Measurements from ENCODE around the gene FKBP2. TPM values are rescaled to one million over a fixed set of nuclear protein-coding genes. Genes with fewer than 3 reads are reported as not detected.

FKBP2 gene
- total RNA-seq (2022; extraction: Qiagen RNA extraction) = 121 to 143 TPM (median 138 TPM) in 5 replicates

DNA sequence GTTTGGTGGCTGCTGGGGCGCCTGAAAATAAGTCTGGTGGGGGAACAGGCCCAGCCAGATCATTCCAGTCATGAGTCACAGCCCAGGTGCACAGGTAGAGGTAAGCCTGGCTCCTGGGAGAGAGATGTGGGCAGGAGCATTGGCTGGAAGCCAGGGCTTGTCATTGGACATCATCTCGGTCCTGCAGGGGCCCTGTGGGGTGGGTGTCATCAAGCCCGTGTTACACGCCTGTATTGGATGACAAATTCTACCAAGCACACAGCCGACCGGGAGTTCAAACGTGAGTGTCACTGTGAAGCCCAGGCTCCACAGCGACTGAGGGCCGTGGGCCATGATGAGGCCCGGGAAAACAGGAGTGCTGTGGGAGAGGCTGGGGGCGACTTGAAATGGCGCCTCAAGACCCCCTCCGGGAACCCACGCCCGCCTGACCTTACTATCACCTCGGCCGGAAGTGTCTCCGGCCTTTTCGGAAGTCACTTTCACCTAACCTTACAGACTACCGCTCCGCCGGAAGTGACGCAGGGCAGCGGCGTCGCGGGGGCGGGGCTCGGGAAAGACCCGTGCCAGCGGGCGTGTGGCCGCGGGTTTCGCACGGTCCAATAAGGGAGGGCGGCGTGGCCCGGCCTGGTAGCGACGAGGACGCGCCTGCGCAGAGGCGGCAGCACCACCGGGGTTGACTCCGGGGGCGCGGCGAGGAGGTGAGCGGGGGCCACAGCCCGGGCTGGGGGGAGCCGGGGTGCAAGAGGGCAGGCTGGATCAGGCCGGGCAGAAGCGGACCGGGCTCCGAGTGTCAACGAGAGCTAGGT, at the start of gene FKBP2:
Gene FKBP2, plus strand, starts transcription at position 661 of the 806 bp plus-strand sequence. CDS start 1,293 bp downstream, outside the sequence.

DNA sequence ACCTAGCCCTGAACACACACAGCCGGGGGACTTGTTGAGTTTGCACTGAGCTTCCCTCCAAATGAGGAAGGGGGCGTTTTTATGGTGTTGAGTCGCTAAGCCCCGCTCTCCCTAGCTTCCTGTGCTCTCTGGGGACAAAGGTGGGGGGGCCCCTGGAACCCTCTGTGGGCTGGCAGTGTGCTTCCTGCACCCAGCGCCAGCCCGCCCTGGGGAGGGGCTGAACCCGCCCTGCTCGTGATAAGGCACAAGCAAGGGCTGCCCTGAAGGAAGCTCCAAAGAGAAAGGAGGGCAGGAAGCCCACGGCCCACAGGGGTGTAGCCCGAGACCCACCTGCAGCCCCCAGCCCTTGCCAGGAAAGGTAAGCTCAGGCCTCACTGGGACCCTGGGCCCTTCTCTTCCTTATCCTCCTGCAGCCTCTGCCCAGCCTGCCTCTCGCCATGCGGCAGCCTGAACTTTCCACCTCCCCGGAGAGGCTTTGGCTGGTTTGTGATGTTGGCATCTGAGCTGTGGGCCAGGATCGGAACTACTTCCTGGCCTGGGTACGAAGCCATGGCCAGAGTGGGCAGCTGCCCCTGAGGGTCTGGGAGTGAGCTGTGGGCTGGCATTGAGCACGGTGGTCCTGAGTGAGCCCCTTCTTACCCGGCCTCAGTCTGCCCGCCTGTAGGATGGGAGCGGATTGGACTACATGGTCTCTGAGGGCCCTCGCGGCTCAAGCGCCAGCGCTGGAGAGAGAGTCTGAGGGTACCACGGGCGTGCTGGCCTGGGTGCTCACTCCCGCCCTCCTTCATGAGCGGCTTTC, 34.2 kb upstream of the FKBP2 start, which contains the start of gene FERMT3:
Gene FERMT3, plus strand, starts transcription at position 265 of the 799 bp plus-strand sequence. CDS start 644 bp downstream, outside the sequence.

DNA sequence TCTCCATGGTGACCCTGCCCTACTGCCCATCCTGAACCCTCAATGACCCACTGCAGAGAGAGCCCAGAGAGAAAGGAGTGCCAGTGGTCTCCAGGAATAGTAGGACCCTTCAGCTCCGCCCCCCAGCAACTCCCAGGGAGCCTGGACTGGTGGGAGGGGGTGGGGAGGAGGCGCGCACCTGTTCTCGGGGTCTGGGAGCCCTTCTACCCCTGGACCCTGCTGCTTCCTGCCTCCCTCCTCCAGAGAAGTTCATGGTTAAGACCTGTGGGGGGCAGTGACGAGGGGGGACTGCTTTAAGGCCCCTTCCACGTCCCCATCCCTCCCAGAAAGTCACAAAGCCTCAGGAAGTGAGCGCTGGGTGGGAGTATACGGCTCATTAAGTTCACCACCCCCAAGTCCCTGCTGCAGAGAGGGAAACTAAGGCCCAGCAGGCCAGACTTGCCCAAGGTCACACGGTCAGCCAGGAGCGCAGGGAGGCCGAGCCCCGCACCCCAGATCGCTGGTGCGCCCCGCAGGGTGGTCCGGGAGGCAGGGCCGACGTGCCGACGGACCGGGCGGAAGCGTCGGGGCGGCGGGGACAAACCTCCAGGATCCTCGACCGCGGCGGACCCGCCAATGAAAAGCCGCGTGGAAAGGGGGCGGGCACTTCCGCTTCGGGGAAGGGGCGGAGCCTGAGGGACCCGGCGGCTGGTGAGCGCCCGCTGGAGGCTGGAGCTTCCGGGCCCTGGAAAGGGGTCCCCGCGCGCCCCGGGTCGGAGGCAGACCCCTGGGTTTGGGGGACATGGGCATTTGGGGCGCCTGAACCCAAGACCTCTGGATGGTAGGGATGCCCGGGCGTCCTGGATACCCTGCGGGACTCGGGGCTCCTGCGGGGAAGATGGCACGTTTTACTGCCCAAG, 15.0 kb upstream of the FKBP2 start, which contains the start of the genes NUDT22 and TRPT1:
Gene NUDT22, plus strand, starts transcription at position 667 of the 899 bp plus-strand sequence. CDS start 379 bp downstream, outside the sequence.
Gene TRPT1, minus strand, starts transcription at position 579 of the 899 bp plus-strand sequence. Its CDS starts 326 bp downstream, at position 253.

DNA sequence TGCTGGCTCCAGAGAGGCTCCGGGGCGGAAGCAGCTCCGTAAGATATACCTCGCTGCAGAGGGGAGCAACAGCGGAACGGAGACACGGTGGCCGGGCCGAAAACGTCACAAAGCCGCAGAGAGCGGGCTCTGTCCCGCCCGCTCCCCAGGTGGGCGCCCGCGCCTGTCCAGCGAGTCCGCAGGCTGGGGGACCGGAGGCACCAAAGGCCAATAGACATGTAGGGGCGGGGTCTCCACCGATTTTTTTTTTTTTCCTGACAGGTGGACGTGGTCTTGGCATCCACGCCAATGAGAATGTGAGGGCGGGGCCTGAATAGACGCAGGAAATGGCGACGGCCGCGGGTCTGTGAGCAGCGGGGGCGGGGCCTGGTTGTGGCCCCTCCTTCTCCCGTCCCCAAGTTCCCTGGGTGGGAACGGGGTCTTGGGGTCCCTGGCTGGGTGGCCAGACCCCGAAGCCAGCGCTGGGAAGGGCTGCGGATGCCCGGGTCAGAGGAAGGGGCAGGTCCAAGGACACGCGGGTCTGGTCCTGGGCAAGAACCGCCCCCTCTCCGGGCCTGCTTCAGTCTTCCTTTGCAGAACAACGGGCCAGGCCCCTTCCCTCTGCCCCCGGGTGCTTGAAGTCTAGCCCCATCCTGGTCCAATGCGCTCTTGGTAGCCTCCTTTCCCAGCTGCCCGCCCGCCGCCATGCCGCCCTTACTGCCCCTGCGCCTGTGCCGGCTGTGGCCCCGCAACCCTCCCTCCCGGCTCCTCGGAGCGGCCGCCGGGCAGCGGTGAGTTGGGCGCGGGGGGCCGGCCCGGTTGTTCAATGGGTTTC, 10.5 kb upstream of the FKBP2 start, which contains the start of gene DNAJC4:
Gene DNAJC4, plus strand, starts transcription at position 378 of the 814 bp plus-strand sequence. Its CDS starts 307 bp downstream, at position 685.

DNA sequence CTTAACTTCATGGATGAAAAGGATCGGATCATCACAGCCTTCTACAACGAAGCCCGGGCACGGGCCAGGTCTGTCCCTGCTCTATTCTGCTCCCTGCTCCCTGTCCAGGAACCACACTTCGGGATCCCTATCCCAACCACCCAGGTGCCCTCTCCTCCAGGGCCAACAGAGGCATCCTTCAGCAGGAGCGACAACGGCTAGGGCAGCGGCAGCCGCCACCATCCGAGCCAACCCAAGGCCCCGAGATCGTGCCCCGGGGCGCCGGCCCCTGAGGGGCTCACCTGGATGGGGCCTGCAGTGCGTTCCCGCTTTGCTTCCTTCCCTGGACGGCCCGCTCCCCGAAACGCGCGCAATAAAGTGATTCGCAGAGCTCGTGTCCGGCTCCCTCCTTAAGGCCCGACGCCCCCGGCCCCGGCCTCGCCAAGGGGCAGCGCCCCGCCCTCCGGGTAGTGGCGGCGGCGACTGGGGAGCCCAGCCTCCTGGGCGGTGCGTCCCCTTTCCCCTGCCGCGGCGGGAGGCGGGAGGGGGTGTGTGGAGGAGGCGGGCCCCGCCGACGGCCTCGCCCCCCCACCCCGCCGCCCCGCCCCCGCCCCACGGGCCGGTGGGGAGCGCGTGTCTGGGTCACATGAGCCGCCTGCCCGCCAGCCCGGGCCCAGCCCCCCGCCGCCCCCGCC, 6.8 kb upstream of the FKBP2 start, which contains the start of gene VEGFB:
Gene VEGFB, plus strand, starts transcription at position 672 of the 674 bp plus-strand sequence. CDS start 250 bp downstream, outside the sequence.

DNA sequence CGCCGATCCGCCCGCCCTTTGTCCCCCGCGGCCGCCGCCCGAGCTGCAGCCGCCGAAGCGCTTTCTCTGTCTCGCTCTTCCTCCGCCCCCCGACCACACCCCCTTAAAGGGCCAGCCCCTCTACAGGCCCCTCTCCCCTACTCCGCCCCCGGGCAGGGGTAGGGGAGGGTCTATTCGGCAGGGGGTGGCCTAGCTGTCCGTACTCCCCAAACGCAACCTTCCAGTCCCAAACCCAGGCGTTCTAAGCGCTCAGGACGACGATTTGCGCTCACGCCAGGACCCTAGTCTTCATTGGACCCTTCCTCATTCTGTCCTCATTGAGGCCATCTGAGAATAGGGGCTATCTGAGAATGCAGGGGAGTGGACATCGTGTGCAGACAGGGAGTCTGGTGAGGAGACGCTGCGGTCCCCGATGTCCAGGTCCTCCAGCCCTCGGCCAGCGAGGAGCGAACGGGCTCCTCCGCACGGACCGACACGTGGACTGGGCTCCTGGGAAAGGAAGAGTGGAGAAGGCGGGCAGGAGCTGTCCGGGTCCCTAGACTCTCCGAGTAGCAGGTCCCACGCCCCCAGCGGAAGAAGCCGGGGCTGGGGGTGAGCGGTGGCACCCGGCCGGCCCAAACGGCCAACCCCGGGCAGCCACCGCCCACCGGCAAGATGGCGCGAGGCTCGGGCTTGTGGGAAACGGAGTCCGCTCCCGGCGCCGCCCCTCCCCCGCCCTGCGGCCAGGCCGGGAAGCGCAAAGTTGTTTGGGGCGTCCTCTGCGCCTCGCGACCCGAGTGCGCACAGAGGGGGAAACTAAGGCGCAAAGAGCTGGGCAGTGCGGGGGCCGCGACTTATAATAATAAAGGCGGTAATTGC, 6.2 kb downstream of the FKBP2 start, which contains the start of gene PPP1R14B:
Gene PPP1R14B, minus strand, starts transcription at position 73 of the 858 bp plus-strand sequence. CDS start 270 bp downstream, outside the sequence.

DNA sequence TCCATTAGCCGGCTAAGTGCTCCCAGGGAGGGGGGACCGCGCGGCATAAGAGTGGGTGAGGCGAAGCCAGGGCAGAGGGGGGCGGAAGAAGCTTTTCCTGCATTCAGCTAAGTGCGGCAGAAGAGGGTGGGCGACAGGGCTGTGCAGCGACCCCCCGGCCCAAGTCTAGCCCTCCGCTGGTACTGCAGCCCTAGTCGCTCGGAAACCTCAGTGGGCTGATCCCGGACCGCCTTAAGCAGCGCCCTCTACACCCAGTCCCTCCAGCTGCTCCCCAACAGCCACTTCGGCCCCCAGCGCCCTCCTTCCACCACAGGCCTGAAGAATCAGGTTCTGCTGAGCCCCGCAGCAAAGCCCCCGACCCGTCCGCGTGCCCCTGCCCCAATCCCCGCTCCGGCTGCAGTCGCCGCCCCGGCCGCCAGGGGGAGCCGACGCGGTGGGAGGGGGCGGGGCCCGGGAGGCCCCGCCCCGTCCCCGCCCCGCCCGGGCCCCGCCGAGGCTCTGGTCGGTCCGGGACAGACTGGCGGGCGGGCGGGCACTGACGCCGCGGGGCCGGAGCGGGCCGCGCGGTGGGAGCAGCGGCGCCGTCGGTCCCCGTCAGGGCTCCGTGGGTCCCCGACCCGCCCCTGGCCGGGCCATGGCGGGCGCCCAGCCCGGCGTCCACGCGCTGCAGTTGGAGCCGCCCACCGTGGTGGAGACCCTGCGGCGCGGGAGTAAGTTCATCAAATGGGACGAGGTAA, 10.3 kb downstream of the FKBP2 start, which contains the start of gene PLCB3:
Gene PLCB3, plus strand, starts transcription at position 515 of the 737 bp plus-strand sequence. Its CDS starts 120 bp downstream, at position 635.

DNA sequence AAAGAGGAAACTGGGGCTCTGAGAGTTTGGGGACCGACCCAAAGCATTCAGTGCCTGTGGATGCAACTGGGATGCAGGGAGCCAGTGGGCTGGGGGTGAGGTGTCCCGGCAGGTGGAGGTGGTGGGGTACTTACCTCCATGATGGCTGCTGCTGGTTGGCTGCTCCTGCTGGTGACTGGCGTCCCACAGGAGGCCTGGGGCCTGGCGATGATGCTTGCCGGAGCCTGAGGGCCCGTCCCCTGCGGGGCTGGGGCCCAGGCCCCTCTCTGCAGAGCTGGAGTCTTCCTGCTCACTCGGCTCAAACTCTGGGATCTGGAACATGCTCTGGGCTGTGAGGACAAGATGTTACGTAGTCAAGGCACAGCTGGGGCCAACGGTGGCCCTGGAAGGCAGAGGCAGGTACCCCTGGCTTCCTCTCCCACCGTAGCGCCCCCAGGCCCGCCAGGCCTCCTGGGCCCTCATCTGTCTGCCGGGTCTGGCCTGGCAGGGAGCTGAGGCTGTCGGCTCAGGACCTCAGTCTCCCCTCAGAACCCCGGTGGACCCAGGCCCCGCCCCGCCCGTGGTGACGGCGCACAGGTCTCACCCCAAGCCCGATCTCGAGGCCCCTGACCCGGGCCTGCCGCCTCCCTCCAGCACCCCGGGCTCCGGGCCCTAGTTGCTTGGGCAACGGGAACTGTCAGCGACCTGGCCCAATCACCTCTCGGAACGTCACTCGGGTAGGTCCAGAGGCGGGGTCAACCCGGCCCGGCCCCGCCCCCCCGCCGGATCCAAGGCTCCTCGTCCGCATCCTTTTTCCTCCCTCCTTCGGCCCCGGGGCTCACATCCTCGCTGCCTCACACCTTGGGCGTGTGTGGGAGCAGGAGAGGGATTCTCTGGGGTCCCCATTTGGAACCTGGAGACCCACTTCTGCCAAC, 43.4 kb downstream of the FKBP2 start, which contains the start of gene BAD:
Gene BAD, minus strand, starts transcription at position 618 of the 914 bp plus-strand sequence. Its CDS starts 297 bp downstream, at position 321.

DNA sequence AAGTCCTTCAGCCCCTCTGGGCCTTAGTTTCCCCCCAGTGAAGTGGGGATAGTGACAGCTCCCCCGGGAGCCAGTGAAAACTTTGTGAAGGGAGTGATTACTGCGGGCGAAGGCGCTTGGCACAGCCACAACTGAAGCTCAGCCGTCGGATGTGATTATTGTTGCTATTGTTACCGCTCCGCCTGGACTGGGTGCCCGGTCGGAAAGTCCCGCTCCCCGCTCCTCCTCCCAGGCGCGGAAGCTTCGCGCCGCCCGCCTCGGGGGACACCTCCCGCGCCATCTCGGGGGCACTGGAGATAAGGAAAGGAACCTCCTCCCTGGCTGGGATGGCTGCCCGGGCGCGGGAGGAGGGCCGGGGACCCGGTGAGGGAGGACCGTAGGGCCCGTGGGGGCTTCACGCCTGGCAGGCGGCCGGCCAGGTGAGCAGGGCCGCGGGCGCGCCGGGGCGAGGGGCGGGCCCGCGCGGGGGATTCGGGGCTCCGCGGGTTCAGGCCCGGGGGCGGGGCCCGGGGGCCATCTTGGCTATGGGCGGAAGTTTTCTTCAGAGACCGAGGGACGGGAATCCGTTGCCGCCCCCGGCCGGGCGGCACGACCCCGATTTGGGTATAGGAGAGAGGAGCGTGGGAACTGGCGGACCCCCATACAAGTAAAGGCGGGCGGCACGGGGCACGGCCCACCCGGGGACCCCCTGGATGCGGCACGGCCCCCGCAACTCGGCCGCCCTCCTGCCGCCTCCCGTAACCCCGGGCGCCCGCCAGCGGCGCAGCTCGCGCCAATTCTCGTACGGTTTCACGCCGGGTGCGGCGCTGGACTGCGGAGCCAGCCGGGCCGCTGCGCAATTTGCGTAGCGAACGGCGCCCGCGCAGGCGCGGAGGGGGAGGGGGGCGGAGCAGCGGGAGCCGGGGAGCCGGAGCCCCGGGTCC, 44.3 kb downstream of the FKBP2 start, which contains the start of gene GPR137:
Gene GPR137, plus strand, starts transcription at position 887 of the 923 bp plus-strand sequence. CDS start 677 bp downstream, outside the sequence.

DNA sequence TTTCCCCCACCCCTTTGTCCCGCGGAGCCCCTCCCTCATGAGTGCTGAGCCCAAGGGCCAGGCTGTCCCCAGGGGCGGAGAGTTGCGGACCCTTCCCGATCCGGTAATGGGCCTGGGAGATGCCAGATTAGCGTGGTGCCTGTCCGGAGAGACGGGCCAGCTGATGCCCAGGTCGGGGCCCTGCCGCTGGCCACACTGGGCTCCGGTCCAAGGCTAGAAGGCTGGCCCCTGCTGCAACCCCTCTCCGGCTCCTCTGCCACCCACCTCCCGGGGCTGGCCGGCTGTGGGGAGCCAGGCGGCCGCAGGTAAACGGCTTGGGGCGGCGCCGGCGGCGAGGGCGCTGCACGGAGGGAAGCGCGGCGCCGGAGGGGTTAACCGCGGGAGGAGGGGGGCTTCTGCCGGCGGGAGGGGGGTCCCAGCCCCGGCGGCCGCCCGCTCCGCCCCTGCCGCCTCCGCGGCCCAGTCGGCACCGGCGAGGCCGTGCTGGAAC, 50.4 kb downstream of the FKBP2 start, which contains the start of gene KCNK4:
Gene KCNK4, plus strand, starts transcription at position 41 of the 490 bp plus-strand sequence. CDS start 1,717 bp downstream, outside the sequence.

Other genes with a start within 250 kb of the FKBP2 start
- gene FLRT1, start 205.2 kb upstream of the FKBP2 start, total RNA-seq (2022; extraction: Qiagen RNA extraction) = 0.03 to 0.07 TPM (median 0.06 TPM) in 5 replicates
- gene MACROD1, start 75.0 kb upstream of the FKBP2 start, total RNA-seq (2022; extraction: Qiagen RNA extraction) = 6.1 to 14.8 TPM (median 13.6 TPM) in 5 replicates
- 242 to 294 TPM (median 250 TPM) in 5 replicates for gene STIP1, start 54.9 kb upstream of the FKBP2 start, total RNA-seq (2022; extraction: Qiagen RNA extraction)
- 0.87 to 4.3 TPM (median 1.5 TPM) in 5 replicates for gene FERMT3, start 34.4 kb upstream of the FKBP2 start, total RNA-seq (2022; extraction: Qiagen RNA extraction)
- 18.8 to 29.6 TPM (median 28.4 TPM) in 5 replicates for gene TRPT1, start 14.9 kb upstream of the FKBP2 start, total RNA-seq (2022; extraction: Qiagen RNA extraction)
- gene NUDT22, start 14.8 kb upstream of the FKBP2 start, total RNA-seq (2022; extraction: Qiagen RNA extraction) = 32.7 to 41.9 TPM (median 40.5 TPM) in 5 replicates
- 18.5 to 24.0 TPM (median 23.4 TPM) in 5 replicates for gene DNAJC4, start 10.5 kb upstream of the FKBP2 start, total RNA-seq (2022; extraction: Qiagen RNA extraction)
- gene VEGFB, start 6.5 kb upstream of the FKBP2 start, total RNA-seq (2022; extraction: Qiagen RNA extraction) = 35.3 to 52.8 TPM (median 49.7 TPM) in 5 replicates
- gene PPP1R14B, start 5.8 kb downstream of the FKBP2 start, total RNA-seq (2022; extraction: Qiagen RNA extraction) = 222 to 403 TPM (median 372 TPM) in 5 replicates
- 16.6 to 25.5 TPM (median 23.1 TPM) in 5 replicates for gene PLCB3, start 10.4 kb downstream of the FKBP2 start, total RNA-seq (2022; extraction: Qiagen RNA extraction)
- gene BAD, start 43.6 kb downstream of the FKBP2 start, total RNA-seq (2022; extraction: Qiagen RNA extraction) = 74.5 to 102 TPM (median 92.9 TPM) in 5 replicates
- 33.2 to 57.0 TPM (median 50.5 TPM) in 5 replicates for gene GPR137, start 44.8 kb downstream of the FKBP2 start, total RNA-seq (2022; extraction: Qiagen RNA extraction)
- gene KCNK4, start 50.2 kb downstream of the FKBP2 start, total RNA-seq (2022; extraction: Qiagen RNA extraction) = 0.07 to 0.10 TPM (median 0.09 TPM) in 3 of 5 replicates, not detected in the others
- gene CATSPERZ, start 59.3 kb downstream of the FKBP2 start, total RNA-seq (2022; extraction: Qiagen RNA extraction) = 2.2 to 3.2 TPM (median 2.7 TPM) in 5 replicates
- 38.9 to 67.0 TPM (median 66.2 TPM) in 5 replicates for gene ESRRA, start 64.4 kb downstream of the FKBP2 start, total RNA-seq (2022; extraction: Qiagen RNA extraction)
- 420 to 490 TPM (median 440 TPM) in 5 replicates for gene TRMT112, start 76.5 kb downstream of the FKBP2 start, total RNA-seq (2022; extraction: Qiagen RNA extraction)
- 388 to 493 TPM (median 487 TPM) in 5 replicates for gene PRDX5, start 77.0 kb downstream of the FKBP2 start, total RNA-seq (2022; extraction: Qiagen RNA extraction)
- 10.4 to 14.4 TPM (median 12.6 TPM) in 5 replicates for gene CCDC88B, start 99.1 kb downstream of the FKBP2 start, total RNA-seq (2022; extraction: Qiagen RNA extraction)
- gene RPS6KA4, start 118.1 kb downstream of the FKBP2 start, total RNA-seq (2022; extraction: Qiagen RNA extraction) = 51.0 to 71.6 TPM (median 67.7 TPM) in 5 replicates